NCI-H1417 treated with DMSO at 0.1 percent for 48 hours (cell line): ENCODE measurements around the gene SSC4D.
"Not testable (repeated sequence)": the region's sequence is repeated elsewhere in the genome, so short reads cannot be mapped to it uniquely, and the experiment has no call there.

Experiments used
- DNase-seq: peaks from one replicate; lab custom pipeline; 2025; lab: John Stamatoyannopoulos, UW

The SSC4D gene

DNA sequence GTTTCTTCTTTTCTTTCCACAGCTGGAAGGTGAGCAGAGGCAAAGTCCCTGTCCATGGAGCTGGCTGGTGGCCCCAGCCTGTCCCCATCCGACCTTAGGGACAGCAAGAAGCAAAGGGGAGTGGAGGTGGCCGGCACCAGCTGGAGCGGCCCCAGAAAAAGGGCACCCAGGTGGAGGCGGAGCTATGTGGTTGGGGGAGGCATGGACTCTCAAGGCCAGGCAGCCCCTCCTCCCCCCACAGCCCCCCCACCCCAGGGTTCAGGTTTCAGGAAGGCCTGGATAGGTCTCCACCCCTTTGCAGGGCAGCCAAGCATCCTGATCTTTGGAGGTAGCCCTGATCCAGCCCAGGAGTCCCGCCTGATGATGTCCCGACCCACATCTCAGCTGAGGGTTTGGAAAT, at the start of gene SSC4D:
Gene SSC4D (minus strand): TSS at position 161 of the 400 bp plus-strand sequence. CDS start 5,258 bp downstream, outside the sequence.
- DNase-seq, result no peak

GRCh38 chr7:76458504-76458903, 49.0 kb upstream of the SSC4D start:
- DNase-seq, result not testable (repeated sequence)

- not testable (repeated sequence) for DNase-seq
Measured at GRCh38 chr7:76457017-76457416, 47.5 kb upstream of the SSC4D start.

- DNase-seq, result not testable (repeated sequence)
Measured at GRCh38 chr7:76445577-76446008, 36.1 kb upstream of the SSC4D start.

DNA sequence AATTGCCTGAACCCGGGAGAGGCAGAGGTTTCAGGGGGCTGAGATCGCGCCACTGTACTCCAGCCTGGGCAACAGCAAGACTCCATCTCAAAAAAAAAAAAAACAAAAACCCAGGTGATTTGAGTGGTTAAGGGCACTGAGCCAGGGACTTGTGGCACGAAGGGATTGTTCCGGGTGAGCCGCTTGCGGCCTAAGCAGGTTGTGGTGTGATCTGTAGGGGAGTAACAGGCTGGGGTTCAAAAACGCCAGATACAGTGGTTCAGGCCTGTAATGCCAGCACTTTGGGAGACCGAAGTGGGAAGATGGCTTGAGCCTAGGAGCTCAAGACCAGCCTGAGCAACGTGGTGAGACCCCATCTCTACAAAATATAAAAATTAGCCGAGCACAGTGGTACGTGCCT, 34.3 kb upstream of the SSC4D start:
- not testable (repeated sequence) for DNase-seq

DNA sequence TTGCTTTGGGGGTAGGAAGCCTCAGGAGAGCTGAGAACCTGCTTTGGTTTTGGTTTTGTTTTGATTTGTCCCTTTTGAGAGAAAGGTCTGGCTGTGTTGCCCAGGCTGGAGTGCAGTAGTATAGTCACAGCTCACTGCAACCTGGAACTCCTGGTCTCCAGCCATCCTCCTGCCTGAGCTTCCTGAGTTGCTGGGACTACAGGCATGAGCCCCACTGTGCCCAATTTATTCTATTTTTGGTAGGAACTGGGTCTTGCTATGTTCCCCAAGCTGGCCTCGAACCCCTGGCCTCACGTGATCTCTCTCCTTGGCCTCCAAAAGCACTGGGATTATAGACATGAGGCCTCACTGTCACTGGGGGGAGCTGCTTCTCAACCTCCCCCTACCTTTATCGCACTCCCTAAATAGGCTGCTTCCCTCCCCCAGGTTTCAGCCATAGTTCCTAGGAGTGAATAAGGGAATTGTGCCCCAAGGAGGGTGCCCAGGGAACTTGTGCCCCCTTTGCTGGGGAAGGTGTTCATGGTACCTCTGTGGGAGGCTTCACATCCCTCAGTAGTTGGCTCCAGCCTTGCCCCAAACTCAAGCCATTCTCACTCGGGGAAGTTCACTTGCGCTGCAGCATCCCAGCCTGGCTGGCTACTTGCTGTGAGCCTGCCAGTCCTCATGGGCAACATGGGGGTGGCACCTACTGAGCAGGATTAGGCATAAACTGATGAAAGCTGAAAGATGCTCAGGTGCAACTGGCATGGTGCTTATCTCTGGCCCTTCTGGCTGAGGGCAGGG, 33.4 kb upstream of the SSC4D start:
- DNase-seq, result not testable (repeated sequence)

- not testable (repeated sequence) for DNase-seq
Measured at GRCh38 chr7:76441792-76442191, 32.3 kb upstream of the SSC4D start.

GRCh38 chr7:76440404-76440803, 30.9 kb upstream of the SSC4D start:
- not testable (repeated sequence) for DNase-seq

DNA sequence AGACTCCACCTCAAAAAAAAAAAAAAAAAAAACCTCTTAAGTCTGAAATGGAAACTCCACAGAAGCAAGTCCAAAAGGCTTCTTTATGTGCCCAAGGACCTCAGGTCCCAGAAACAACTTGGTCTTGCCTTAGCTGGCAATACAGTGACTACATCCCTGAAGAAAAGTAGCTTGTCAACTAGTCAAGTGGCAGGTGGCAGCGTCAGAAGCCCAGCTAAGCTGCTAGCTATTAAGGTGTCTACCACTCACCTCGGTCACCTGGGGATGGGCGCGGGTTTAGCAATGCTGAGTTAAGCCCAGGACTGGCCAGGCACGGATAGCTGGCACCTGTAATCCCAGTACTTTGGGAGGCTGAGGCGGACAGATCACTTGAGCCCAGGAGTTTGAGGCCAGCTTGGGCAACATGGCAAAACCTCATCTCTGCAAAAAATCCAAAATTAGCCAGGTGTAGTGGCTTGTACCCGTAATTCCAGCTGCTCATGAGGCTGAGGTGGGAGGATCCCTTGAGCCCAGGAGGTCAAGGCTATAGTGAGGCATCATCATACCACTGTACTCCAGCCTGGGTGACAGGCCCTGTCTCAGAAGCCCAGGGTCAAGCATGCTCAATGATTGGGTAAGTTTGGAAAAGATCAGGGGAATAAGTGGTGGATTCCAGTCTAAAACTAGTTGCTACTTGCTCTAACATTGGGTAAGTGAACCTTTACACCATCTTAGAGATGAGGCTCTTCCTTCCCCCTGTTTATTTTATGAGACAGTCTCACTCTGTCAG, 29.8 kb upstream of the SSC4D start:
- DNase-seq, result not testable (repeated sequence)

- DNase-seq, result peak; percentile 52
Measured at GRCh38 chr7:76437873-76438272, 28.4 kb upstream of the SSC4D start.

DNA sequence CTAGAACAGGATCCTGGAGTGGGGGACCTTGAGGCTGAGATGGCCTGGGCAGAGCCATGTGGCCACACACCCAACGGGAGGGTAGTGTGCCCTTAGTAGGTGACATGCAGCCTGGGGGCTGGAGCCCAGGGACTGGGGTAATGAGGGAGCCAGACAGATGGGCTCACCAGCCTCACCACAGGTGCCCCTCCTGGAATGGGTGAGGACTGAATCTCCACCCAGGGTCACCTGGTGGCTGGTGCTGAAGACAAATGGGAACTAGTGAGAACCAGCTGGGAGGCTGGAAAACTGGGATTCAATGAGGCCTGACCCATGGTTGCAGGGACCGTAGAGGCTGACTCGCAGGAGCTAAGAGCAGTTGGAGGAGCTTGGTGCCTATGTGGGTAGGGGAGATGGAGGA, 21.3 kb upstream of the SSC4D start:
- DNase-seq, result no peak

- no peak for DNase-seq
Measured at GRCh38 chr7:76430211-76430610, 20.7 kb upstream of the SSC4D start.

DNA sequence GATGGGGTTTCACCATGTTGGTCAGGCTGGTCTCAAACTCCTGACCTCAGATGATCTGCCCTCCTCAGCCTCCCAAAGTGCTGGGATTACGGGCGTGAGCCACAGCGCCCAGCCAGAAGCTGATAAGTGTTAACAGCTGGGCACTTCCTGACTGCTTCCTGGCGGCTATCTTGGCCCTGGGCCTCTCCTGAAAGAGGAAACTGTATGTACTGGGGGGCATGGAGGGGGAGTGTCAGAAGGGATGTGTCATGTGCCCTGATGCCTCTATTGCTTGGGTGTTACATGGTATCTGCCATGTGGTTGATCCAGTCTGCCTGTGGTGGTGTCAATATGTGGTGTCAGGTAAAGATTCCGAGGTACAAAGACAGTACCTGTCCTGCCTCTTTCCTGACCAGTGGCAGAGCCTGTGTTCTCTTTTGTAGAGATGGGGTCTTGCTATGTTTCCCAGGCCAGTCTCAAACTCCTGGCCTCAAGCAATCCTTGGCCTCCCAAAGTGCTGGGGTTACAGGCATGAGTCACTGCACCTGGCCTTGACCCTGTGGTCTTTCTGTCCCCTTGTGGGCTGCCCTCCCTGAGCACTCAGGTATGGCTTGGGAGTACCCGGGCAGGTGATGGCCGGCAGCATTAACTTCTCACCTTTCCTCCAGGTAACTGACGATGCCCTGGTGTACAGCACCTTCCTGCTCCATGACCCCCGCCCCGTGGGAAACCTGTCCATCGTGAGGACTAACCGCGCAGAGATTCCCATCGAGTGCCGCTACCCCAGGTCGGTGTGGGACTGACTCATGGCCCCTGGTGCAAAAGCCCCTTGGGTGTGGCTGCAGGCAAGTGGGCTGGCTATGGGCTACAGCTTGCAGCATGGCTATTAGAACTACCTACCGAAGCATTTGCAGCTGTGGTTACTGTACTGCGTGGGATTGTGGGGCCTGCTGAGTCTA, 19.6 kb upstream of the SSC4D start:
- DNase-seq, result no peak

GRCh38 chr7:76428149-76428823, 18.8 kb upstream of the SSC4D start:
- no peak for DNase-seq

DNA sequence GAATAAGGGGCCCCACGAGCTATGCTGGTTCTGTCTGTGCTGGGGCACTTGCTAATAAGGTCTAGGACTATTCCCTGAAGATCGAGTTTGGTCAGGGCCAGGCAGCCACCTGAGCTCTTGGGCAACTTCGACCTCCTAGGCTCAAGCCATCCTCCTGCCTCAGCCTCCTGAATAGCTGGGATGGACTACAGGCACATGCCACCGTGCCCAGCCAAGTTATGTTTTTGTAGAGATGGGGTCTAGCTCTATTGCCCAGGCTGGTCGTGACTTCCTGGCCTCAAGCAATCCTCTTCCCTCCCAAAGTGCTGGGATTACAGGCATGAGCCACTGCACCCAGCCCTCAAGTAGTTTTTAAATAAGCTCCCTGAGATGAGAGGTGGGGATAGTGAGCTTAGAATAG, 18.1 kb upstream of the SSC4D start:
- no peak for DNase-seq

DNA sequence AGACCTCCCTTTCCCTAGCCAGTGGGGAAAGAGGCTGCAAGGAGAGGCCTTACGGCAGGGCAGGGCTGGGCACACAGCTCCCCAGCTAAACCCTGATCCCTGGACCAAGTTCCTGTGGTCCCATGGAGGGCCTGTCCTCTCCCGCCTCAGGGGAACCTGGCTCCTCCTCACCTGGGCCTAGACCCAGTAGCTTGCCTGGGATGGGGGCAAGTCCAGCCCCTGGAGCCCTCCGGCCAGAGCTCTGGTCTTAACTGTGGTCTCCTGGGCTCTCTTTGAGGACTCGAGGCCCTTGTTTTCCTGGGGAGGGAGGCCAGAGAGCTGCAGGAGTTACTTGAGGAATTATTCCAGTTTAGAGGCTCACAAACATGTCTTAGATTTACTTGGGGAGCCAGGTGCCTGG, 16.7 kb upstream of the SSC4D start:
- no peak for DNase-seq

DNA sequence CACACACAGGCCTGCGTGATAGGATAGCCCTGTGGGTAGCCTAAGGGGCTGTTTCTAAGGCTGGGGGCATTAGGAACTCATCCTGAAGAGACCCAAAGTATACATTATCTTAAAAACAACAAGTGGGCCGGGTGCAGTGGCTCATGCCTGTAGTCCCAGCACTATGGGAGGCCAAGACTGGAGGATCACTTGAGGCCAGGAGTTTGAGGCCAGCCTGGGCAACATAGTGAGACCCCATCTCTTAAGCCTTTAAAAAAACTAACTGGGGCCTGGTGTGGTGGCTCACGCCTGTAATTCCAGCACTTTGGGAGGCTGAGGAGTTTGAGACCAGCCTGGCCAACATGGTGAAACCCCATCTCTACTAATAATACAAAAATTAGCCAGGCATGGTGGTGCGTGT, 16.1 kb upstream of the SSC4D start:
- DNase-seq, result not testable (repeated sequence)

DNA sequence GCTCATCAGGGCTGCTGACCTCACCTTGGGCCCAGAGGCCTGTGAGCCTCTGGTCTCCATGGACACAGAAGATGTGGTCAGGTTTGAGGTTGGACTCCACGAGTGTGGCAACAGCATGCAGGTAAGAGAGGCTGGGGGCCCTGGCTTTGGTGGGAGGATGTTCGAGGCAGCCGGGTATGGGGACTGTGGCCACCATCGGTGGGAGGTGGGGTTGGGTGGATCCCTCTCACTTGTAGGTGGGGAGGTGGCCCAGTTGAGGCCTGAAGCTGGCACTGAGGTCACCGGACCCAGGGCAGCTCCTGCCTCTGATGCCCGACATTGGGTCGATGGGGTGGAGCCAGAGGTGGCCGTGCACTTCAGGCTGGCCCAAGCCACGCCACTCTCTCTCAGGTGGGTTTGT, 15.7 kb upstream of the SSC4D start:
- no peak for DNase-seq

GRCh38 chr7:76424413-76425111, 15.1 kb upstream of the SSC4D start, which contains the start of gene ZP3:
TSS of gene ZP3 (plus strand) at chr7:76424950. CDS start at chr7:76424965, 15 bp downstream.
- DNase-seq, result no peak

- no peak for DNase-seq
Measured at GRCh38 chr7:76423666-76424412, 14.3 kb upstream of the SSC4D start.
